CD4-positive, alpha-beta T cell (primary cell): Measurements from ENCODE around the gene ASB9. TPM values are rescaled to one million over a fixed set of nuclear protein-coding genes. Genes with fewer than 3 reads are reported as not detected.

Source experiments
- ATAC-seq: fragments of 200-7000 bp; cut with Tn5 transposase; one replicate; pipeline ENCODE4 v1.10.0; 2022; ENCODE audit warnings: mild to moderate bottlenecking; ENCODE audit not compliant: poor library complexity
- CTCF ChIA-PET: fragments of 350-600 bp; sonication (Branson Sonifier 250); formaldehyde crosslinking; loops from one replicate; lab custom pipeline; 2021; ENCODE audit warnings: antibody characterized with exemption, inconsistent platforms; lab: Charles Lee
- POLR2A ChIA-PET: fragments of 350-600 bp; sonication (Branson Sonifier 250); formaldehyde crosslinking; loops from one replicate; lab custom pipeline; 2021; ENCODE audit warnings: antibody characterized with exemption, inconsistent platforms; lab: Charles Lee
- DNase-seq, 14 experiments: peaks; one replicate each; pipeline ENCODE4 v3.0.0-alpha.2; 2013 to 2020; ENCODE audit warnings: mixed read lengths in 2 of 14
- H3K27ac ChIP-seq, 2 donors: one replicate each; pipeline versions ENCODE4 v1.5.1 to v1.7.0; 2013; ENCODE audit warnings: low read length in 2 of 2, low read depth in 1 of 2, mild to moderate bottlenecking in 1 of 2
- H3K27me3 ChIP-seq, 2 experiments: 1 replicate in 1 of 2; 2 replicates in 1 of 2; pipeline versions ENCODE4 v1.6.1 to v1.7.0; 2013; ENCODE audit warnings: low read length in 2 of 2, control low read depth in 1 of 2, mild to moderate bottlenecking in 1 of 2, moderate library complexity in 1 of 2; ENCODE audit not compliant: insufficient read depth in 2 of 2, control insufficient read depth in 1 of 2
- H3K36me3 ChIP-seq: one replicate; pipeline ENCODE4 v1.6.1; 2013; ENCODE audit warnings: low read length, control low read depth; ENCODE audit not compliant: insufficient read depth
- H3K4me1 ChIP-seq: one replicate; pipeline ENCODE4 v1.6.1; 2013; ENCODE audit warnings: low read length, control low read depth; ENCODE audit not compliant: insufficient read depth
- H3K4me3 ChIP-seq: one replicate; pipeline ENCODE4 v1.5.1; 2013; ENCODE audit warnings: mild to moderate bottlenecking, low read length, moderate library complexity
- H3K9me3 ChIP-seq, 2 experiments: 1 replicate in 1 of 2; 2 replicates in 1 of 2; pipeline versions ENCODE4 v1.6.1 to v1.7.0; 2013; ENCODE audit warnings: low read length in 2 of 2, mild to moderate bottlenecking in 2 of 2, control low read depth in 1 of 2, moderate library complexity in 1 of 2; ENCODE audit not compliant: control insufficient read depth in 1 of 2, insufficient read depth in 1 of 2
- H3K27ac Mint-ChIP-seq: one replicate; pipeline ENCODE4 v1.8.0; 2020; ENCODE audit warnings: mixed read lengths
- H3K27me3 Mint-ChIP-seq: one replicate; pipeline ENCODE4 v1.8.0; 2021; ENCODE audit warnings: mixed read lengths
- H3K36me3 Mint-ChIP-seq: one replicate; pipeline ENCODE4 v1.8.0; 2021; ENCODE audit warnings: low read depth, mixed read lengths
- H3K4me1 Mint-ChIP-seq: one replicate; pipeline ENCODE4 v1.8.0; 2021; ENCODE audit warnings: low read depth, mixed read lengths
- H3K4me3 Mint-ChIP-seq: one replicate; pipeline ENCODE4 v1.8.0; 2020; ENCODE audit warnings: mild to moderate bottlenecking, mixed read lengths
- H3K9me3 Mint-ChIP-seq: one replicate; pipeline ENCODE4 v1.8.0; 2020; ENCODE audit warnings: mixed read lengths
- CTCF ChIP-seq: fragments of 200-600 bp; IDR thresholded peaks from one replicate; pipeline ENCODE4 v1.8.0; 2022; ENCODE audit warnings: antibody characterized with exemption, mild to moderate bottlenecking
- intact Hi-C, 2 experiments: fragments of 100-400 bp; cut with DNase I in 1 of 2; cut with micrococcal nuclease in 1 of 2; formaldehyde crosslinking; loops; one replicate each; pipeline versions ENCODE4 v1.15.1 to v1.9.0; 2023 to 2025; cut with DNase I, micrococcal nuclease
- total RNA-seq, 174 experiments: library from RNA in 2 of 174; stranded (reverse) in 2 of 174; gene quantifications; one replicate each; pipeline ENCODE4 v1.2.3 and lab custom pipeline; 2021 to 2026

The ASB9 gene
- total RNA-seq, 2 experiments from 2014 or later, result 0.14 TPM; not detected in 1

- Histone ChIP-seq H3K4me1 (peaks cover 6% of the 10 kb centered on the region), H3K9me3 (no peaks in the 10 kb centered on the region), H3K4me3 (no peak overlapping the region), H3K27me3 (no peaks in the 10 kb centered on the region), H3K36me3 (no peaks in the 10 kb centered on the region), H3K27ac (no peak overlapping the region)
- POLR2A ChIA-PET, result no interaction called here
- ATAC-seq, result no peak
- CTCF ChIA-PET, result no interaction called here
- no peak for DNase-seq
- no peak overlapping the region for H3K27ac Mint-ChIP-seq
- intact Hi-C loops, result no loop called here
- TF ChIP-seq CTCF, result no peak
- no peaks in the 10 kb centered on the region for H3K36me3 Mint-ChIP-seq
- peaks cover 42% of the 10 kb centered on the region for H3K4me1 Mint-ChIP-seq
- H3K4me3 Mint-ChIP-seq, result no peak overlapping the region
- no peaks in the 10 kb centered on the region for H3K27me3 Mint-ChIP-seq
- H3K9me3 Mint-ChIP-seq, result no peaks in the 10 kb centered on the region
Measured at GRCh38 chrX:15207384-15207783, 62.5 kb downstream of the ASB9 start.

GRCh38 chrX:15206306-15206705 lies 63.6 kb downstream of the ASB9 start:
- Histone ChIP-seq H3K27ac (no peak overlapping the region), H3K9me3 (no peaks in the 10 kb centered on the region), H3K27me3 (no peaks in the 10 kb centered on the region), H3K4me3 (no peak overlapping the region), H3K4me1 (peaks cover 6% of the 10 kb centered on the region), H3K36me3 (no peaks in the 10 kb centered on the region)
- POLR2A ChIA-PET, result no interaction called here
- no peaks in the 10 kb centered on the region for H3K9me3 Mint-ChIP-seq
- no peaks in the 10 kb centered on the region for H3K36me3 Mint-ChIP-seq
- TF ChIP-seq CTCF, result no peak
- CTCF ChIA-PET, result no interaction called here
- intact Hi-C loops, result no loop called here
- H3K27me3 Mint-ChIP-seq, result no peaks in the 10 kb centered on the region
- H3K4me1 Mint-ChIP-seq, result peaks cover 45% of the 10 kb centered on the region
- ATAC-seq (no peak), DNase-seq (peak in 2 of 14 experiments; percentile 3 to 19)
- H3K27ac Mint-ChIP-seq, result no peak overlapping the region
- H3K4me3 Mint-ChIP-seq, result no peak overlapping the region

GRCh38 chrX:15204130-15204751 lies 65.6 kb downstream of the ASB9 start:
- H3K9me3 ChIP-seq, result no peaks in the 10 kb centered on the region
- no peak for ATAC-seq
- TF ChIP-seq CTCF, result no peak
- Mint-ChIP-seq H3K27me3 (no peaks in the 10 kb centered on the region), H3K4me1 (peaks cover 47% of the 10 kb centered on the region), H3K27ac (peak overlapping the region; percentile 24), H3K36me3 (no peaks in the 10 kb centered on the region), H3K4me3 (no peak overlapping the region), H3K9me3 (no peaks in the 10 kb centered on the region)
- no peaks in the 10 kb centered on the region for H3K27me3 ChIP-seq
- peaks cover 6% of the 10 kb centered on the region for H3K4me1 ChIP-seq
- no peak overlapping the region for H3K4me3 ChIP-seq
- peak overlapping the region in 1 of 2 donors; percentile 29 for H3K27ac ChIP-seq
- ChIA-PET CTCF (no interaction called here), POLR2A (no interaction called here)
- no peaks in the 10 kb centered on the region for H3K36me3 ChIP-seq
- peak in 1 of 14 experiments; percentile 52 for DNase-seq
- intact Hi-C loops, result no loop called here
